ENCODE results near the gene CGGBP1. TPM values are rescaled to one million over a fixed set of nuclear protein-coding genes. Genes with fewer than 3 reads are reported as not detected.
A peak's percentile ranks its signal among the peaks of the same experiment; 100 is the strongest.

CGGBP1 gene
- total RNA-seq, 4 donors from 2014 or later: 86.2 to 130 (median 96.8) TPM

- H3K27ac ChIP-seq: no peak overlapping the region
- intact Hi-C loops (cut with DNase I; ENCODE audit: low total_unique reads): no loop called here
- no peaks in the 10 kb centered on the region for H3K27me3 ChIP-seq
- peaks cover 0 to 4% of the 10 kb centered on the region in 2 donors for H3K4me1 ChIP-seq
- DNase-seq: no peak
- H3K9me3 ChIP-seq: no peaks in the 10 kb centered on the region
- no peak for TF ChIP-seq CTCF (IDR thresholded peaks at IDR 0.05)
- no peak for TF ChIP-seq POLR2A (IDR thresholded peaks at IDR 0.05)
- H3K4me3 ChIP-seq: no peak overlapping the region
- H3K36me3 ChIP-seq: no peaks in the 10 kb centered on the region
Observed at GRCh38 chr3:88038566-88038965, 20.2 kb downstream of the CGGBP1 start.

- no peak overlapping the region for H3K27ac ChIP-seq
- H3K27me3 ChIP-seq: no peaks in the 10 kb centered on the region
- no peaks in the 10 kb centered on the region for H3K36me3 ChIP-seq
- DNase-seq: no peak
- no peaks in the 10 kb centered on the region for H3K9me3 ChIP-seq
- TF ChIP-seq POLR2A (IDR thresholded peaks at IDR 0.05): no peak
- no peak for TF ChIP-seq CTCF (IDR thresholded peaks at IDR 0.05)
- peaks cover 0 to 4% of the 10 kb centered on the region in 2 donors for H3K4me1 ChIP-seq
- intact Hi-C loops (cut with DNase I; ENCODE audit: low total_unique reads): no loop called here
- H3K4me3 ChIP-seq: no peak overlapping the region
Observed at GRCh38 chr3:88036221-88036620, 22.6 kb downstream of the CGGBP1 start.

- Histone ChIP-seq H3K4me1 (peaks cover 0 to 4% of the 10 kb centered on the region in 2 donors), H3K36me3 (no peaks in the 10 kb centered on the region), H3K27me3 (no peaks in the 10 kb centered on the region), H3K9me3 (no peaks in the 10 kb centered on the region), H3K27ac (no peak overlapping the region), H3K4me3 (no peak overlapping the region)
- no peak for DNase-seq
- intact Hi-C loops (cut with DNase I; ENCODE audit: low total_unique reads): no loop called here
- TF ChIP-seq POLR2A (IDR thresholded peaks at IDR 0.05) (no peak), CTCF (IDR thresholded peaks at IDR 0.05) (no peak)
Observed at GRCh38 chr3:88034491-88035275, 24.1 kb downstream of the CGGBP1 start.

- intact Hi-C loops (cut with DNase I; ENCODE audit: low total_unique reads): no loop called here
- peaks cover 0 to 4% of the 10 kb centered on the region in 2 donors for H3K4me1 ChIP-seq
- H3K36me3 ChIP-seq: no peaks in the 10 kb centered on the region
- no peak for TF ChIP-seq CTCF (IDR thresholded peaks at IDR 0.05)
- no peak for TF ChIP-seq POLR2A (IDR thresholded peaks at IDR 0.05)
- H3K9me3 ChIP-seq: no peaks in the 10 kb centered on the region
- H3K27me3 ChIP-seq: no peaks in the 10 kb centered on the region
- H3K4me3 ChIP-seq: no peak overlapping the region
- peak overlapping the region in 1 of 2 donors; percentile 74 for H3K27ac ChIP-seq
- DNase-seq: no peak
Observed at GRCh38 chr3:88033808-88034207, 25.0 kb downstream of the CGGBP1 start.

- intact Hi-C loops (cut with DNase I; ENCODE audit: low total_unique reads): no loop called here
- Histone ChIP-seq H3K27ac (peak overlapping the region; percentile 74 to 87), H3K27me3 (no peaks in the 10 kb centered on the region), H3K4me1 (peaks cover 0 to 4% of the 10 kb centered on the region in 2 donors), H3K36me3 (no peaks in the 10 kb centered on the region), H3K4me3 (no peak overlapping the region), H3K9me3 (no peaks in the 10 kb centered on the region)
- TF ChIP-seq POLR2A (IDR thresholded peaks at IDR 0.05) (no peak), CTCF (IDR thresholded peaks at IDR 0.05) (no peak)
- no peak for DNase-seq
Observed at GRCh38 chr3:88033079-88033478, 25.7 kb downstream of the CGGBP1 start.
